GM12875 (cell line): ENCODE data around the gene KHDC4.

Experiments used
- H3K4me3 ChIP-seq: one replicate; pipeline ENCODE4 v1.5.1; 2011; ENCODE audit warnings: low read depth, low read length, control low read depth
- TF ChIP-seq, protein P1 (sequence below): IDR thresholded peaks from 2 replicates; pipeline ENCODE4 v1.5.1; 2011; ENCODE audit warnings: low read depth, mild to moderate bottlenecking, control low read depth, inconsistent platforms, low read length, moderate library complexity, borderline replicate concordance; ENCODE audit not compliant: insufficient read depth

Gene KHDC4

GRCh38 chr1:155892796-155893195, 41.4 kb downstream of the KHDC4 start:
- H3K4me3 ChIP-seq = no peak overlapping the region
- TF ChIP-seq, protein P1, sequence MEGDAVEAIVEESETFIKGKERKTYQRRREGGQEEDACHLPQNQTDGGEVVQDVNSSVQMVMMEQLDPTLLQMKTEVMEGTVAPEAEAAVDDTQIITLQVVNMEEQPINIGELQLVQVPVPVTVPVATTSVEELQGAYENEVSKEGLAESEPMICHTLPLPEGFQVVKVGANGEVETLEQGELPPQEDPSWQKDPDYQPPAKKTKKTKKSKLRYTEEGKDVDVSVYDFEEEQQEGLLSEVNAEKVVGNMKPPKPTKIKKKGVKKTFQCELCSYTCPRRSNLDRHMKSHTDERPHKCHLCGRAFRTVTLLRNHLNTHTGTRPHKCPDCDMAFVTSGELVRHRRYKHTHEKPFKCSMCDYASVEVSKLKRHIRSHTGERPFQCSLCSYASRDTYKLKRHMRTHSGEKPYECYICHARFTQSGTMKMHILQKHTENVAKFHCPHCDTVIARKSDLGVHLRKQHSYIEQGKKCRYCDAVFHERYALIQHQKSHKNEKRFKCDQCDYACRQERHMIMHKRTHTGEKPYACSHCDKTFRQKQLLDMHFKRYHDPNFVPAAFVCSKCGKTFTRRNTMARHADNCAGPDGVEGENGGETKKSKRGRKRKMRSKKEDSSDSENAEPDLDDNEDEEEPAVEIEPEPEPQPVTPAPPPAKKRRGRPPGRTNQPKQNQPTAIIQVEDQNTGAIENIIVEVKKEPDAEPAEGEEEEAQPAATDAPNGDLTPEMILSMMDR = no peak

GRCh38 chr1:155890251-155890650, 44.0 kb downstream of the KHDC4 start:
- TF ChIP-seq, protein P1 = no peak
- H3K4me3 ChIP-seq = no peak overlapping the region

DNA sequence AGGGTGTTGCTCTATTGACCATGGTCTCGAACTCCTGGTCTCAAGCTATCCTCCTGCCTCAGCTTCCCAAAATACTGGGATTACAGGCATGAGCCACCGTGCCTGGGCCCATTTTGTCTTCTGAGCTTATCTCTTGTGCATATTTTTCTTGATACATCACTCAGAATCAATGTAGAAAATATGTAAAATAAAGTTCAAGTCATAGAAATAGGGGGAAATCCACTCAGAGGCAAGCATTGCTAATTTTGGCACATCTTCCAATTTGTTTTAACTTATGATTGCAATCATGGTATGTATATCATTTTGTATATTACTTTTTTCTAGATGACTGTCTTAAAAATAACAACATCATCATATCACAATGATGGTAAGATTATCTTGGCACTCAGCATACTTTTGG, 44.6 kb downstream of the KHDC4 start:
- H3K4me3 ChIP-seq = no peak overlapping the region
- TF ChIP-seq, protein P1 = no peak

DNA sequence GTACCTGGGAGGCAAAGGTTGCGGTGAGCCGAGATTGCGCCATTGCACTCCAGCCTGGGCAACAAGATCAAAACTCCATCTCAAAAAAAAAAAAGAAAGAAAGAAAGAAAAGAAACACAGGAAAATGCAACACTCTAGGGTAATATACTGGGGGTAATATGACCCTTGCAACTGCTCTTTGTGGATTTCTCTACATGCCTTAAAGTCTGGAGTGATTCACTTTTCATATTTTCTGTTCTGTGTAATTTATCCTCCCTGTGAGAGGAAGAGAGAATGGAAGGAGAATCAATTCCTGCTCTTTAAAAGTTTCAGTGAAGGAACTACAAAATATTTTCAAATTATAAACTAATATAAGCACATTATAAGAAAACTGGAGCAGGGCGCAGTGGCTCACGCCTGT, 45.7 kb downstream of the KHDC4 start:
- H3K4me3 ChIP-seq = no peak overlapping the region
- TF ChIP-seq, protein P1 = no peak

DNA sequence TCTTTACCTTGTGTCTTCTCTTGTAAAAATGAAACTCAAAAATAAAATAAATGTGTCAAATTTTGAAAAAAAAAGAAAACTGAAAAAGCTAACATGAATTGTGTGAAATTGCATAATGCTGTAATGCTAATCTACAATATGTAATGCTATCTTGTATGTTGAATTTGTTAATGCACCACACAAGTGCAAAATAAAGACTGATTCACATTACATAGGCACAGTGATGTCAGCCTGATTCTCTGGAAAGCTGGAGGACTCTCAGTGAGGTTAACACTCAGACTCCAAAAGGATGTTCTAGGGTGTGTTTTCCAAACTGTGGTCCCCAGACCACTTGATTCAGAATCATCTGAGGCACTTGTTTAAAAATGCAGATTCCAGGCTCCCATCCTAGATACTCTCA, 49.2 kb downstream of the KHDC4 start:
- TF ChIP-seq, protein P1 = no peak

DNA sequence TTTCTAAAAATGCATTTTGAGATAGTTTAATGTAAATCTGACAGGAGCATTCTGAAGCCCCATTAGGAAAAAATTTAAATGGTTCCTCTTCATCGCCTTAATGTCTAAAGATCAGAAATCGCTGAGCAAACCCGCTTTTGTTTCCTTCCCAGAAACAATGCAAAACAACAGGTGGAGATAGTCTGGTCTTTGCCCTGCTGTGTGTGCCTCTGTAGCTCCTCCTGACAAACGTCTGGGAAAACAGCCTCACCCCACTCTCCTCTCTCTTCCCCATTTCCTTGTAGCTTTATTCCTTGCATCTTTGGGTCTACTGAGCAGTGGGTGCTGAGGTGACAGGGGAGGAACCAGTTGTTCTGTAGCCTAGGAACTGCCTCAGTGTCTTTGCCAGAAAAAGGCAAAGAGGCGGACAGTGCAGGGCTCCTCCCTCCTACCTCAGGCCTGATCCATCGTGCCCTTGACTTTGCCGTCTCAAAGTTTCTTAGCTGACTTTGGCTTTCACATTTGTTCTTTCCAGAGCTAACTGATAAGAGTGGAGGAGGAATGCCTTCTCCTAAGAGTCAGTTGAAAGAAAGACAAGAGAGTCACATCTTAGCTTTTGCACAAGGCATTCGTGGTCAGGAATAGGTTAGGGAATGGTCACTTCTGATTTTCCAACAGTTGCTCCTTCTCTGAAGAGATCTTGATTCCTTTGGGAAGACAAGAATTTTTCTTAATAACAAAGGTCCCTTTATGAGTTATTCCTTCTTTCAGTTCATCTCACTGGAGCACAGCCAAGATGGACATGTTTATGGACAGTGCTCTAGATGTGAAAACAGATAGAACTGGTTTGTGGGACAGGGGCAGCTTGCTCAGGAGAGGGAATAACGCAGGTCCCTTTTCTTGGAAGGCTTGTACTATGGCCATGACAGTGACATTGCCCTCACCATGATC, 49.9 kb downstream of the KHDC4 start:
- no peak overlapping the region for H3K4me3 ChIP-seq
- TF ChIP-seq, protein P1 = no peak

More for the DNA sequence above, 49.2 kb downstream of the KHDC4 start:
- H3K4me3 ChIP-seq = no peak overlapping the region

- H3K4me3 ChIP-seq = no peak overlapping the region
- TF ChIP-seq, protein P1 = no peak
Observed at GRCh38 chr1:155882766-155883165, 51.4 kb downstream of the KHDC4 start.
